Measurements from ENCODE around the gene SLC22A3.

- TF ChIP-seq CTCF (IDR thresholded peaks at IDR 0.05), result no peak
- TF ChIP-seq EZH2 (IDR thresholded peaks at IDR 0.05; ENCODE audit: borderline replicate concordance, insufficient read depth, low read depth, low read length, poor library complexity, severe bottlenecking), result no peak
Observed at GRCh38 chr6:160457823-160458222, 109.6 kb downstream of the SLC22A3 start.
